H1 (cell line): ENCODE results near the gene KIF5C. TPM values are rescaled to one million over a fixed set of nuclear protein-coding genes. Genes with fewer than 3 reads are reported as not detected.

ENCODE experiments used
- USF2 ChIP-seq: IDR thresholded peaks from 2 replicates; pipeline ENCODE4 v1.6.1; 2011; ENCODE audit warnings: low read length, improper control_type of control experiment
- polyA plus RNA-seq, 7 experiments: library from polyadenylated mRNA; depleted of rRNA in 3 of 7; stranded (reverse) in 5 of 7; unstranded in 2 of 7; fragments of >200 nt in 5 of 7; fragments of 200-250 nt in 2 of 7; gene quantifications; 1 replicate in 5 of 7; 2 replicates in 1 of 7; 4 replicates in 1 of 7; pipeline versions ENCODE4 v1.2.1 to v1.2.3, GENCODE V29; 2011 to 2013; ENCODE audit warnings: missing spikeins in 2 of 7, mixed read lengths in 2 of 7
- total RNA-seq: library from RNA; stranded (reverse); fragmentation: NEBNext Ultra II Directional; extraction: Animal tissue kit (Norgen Biotek cat#: 25700); gene quantifications from 2 replicates; pipeline ENCODE4 v1.2.1, GENCODE V29; 2021

KIF5C gene
- total and polyA plus RNA-seq, 2 of the 8 experiments (the other 6 are each of a cell fraction or from before 2014, with no cell fraction given) = 16.3 to 66.4 TPM

DNA sequence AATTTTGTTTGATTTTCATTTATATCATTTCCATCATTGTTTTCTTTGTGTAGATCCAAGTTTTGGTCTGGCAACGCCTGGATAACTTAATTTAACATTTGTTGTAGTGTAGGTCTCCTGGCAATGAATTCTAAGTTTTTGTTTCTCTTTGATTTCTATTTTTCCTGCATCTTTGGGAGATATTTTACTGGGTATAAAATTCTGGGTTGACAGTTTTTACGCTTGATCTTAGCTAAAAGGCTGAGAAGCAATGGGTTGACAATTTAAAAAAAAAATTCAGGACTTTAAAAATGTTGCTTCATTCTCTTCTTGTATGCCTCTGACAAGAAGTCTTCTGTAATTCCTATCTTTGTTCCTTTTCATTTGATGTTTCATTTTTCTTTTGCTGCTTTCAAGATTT, 172.1 kb downstream of the KIF5C start (continued):
- no peak for TF ChIP-seq USF2
- TF ChIP-seq, all 59 proteins: peak for 0
